Left lung (tissue), 10 donors: Measurements from ENCODE around the gene SAMM50. TPM values are rescaled to one million over a fixed set of nuclear protein-coding genes. Genes with fewer than 3 reads are reported as not detected.

Experiments used
- ATAC-seq: fragments of 200-7000 bp; cut with Tn5 transposase; one replicate; pipeline ENCODE4 v1.9.1; 2020; ENCODE audit warnings: moderate library complexity
- DNase-seq, 4 donors: peaks; one replicate each; pipeline ENCODE4 v3.0.0-alpha.2; 2013 to 2020
- H3K27ac ChIP-seq, 2 donors: fragments of 200-600 bp; sonication (generic) in 1 of 2; one replicate each; pipeline versions ENCODE4 v1.5.0 to v1.8.0; 2020 to 2021
- H3K27me3 ChIP-seq, 2 donors: fragments of 200-600 bp; sonication (generic) in 1 of 2; one replicate each; pipeline versions ENCODE4 v1.5.0 to v1.8.0; 2020 to 2021
- H3K36me3 ChIP-seq, 2 donors: fragments of 200-600 bp; sonication (generic) in 1 of 2; one replicate each; pipeline versions ENCODE4 v1.5.0 to v1.8.0; 2020 to 2021
- H3K4me1 ChIP-seq, 2 donors: fragments of 200-600 bp; one replicate each; pipeline ENCODE4 v1.8.0; 2021
- H3K4me3 ChIP-seq, 2 donors: fragments of 200-600 bp; sonication (generic) in 1 of 2; one replicate each; pipeline versions ENCODE4 v1.5.0 to v1.8.0; 2020 to 2021; ENCODE audit warnings: mild to moderate bottlenecking in 1 of 2
- H3K9me3 ChIP-seq, 2 donors: fragments of 200-600 bp; sonication (generic) in 1 of 2; one replicate each; pipeline versions ENCODE4 v1.5.0 to v1.8.0; 2020 to 2021
- intact Hi-C, 2 donors: fragments of 100-400 bp; cut with DNase I; formaldehyde crosslinking; loops; one replicate each; pipeline versions ENCODE4 v1.11.2 to v1.14.2; 2022
- polyA plus RNA-seq, 6 donors: library from polyadenylated mRNA; unstranded; fragments of 120-200 nt; gene quantifications; one replicate each; pipeline ENCODE4 v1.2.1, GENCODE V29; 2013; ENCODE audit not compliant: insufficient read length in 6 of 6
- total RNA-seq, 2 donors: library from RNA; stranded (reverse); fragmentation: NEBNext Ultra II Directional; extraction: Animal tissue kit (Norgen Biotek cat#: 25700); gene quantifications; one replicate each; pipeline ENCODE4 v1.2.1, GENCODE V29; 2021
- TF ChIP-seq, protein P1 (sequence below), 2 donors: fragments of 200-600 bp; sonication (generic) in 1 of 2; IDR thresholded peaks; one replicate each; pipeline versions ENCODE4 v1.5.0 to v1.8.0; 2021; ENCODE audit warnings: antibody characterized with exemption in 2 of 2
- donor health status: DM: no; HTN: yes; CAD: no.
- donor health status: DM: no; HTN: no; CAD: no.

SAMM50 gene
- total and polyA plus RNA-seq, 8 donors: 23.3 to 66.6 (median 62.3) TPM

DNA sequence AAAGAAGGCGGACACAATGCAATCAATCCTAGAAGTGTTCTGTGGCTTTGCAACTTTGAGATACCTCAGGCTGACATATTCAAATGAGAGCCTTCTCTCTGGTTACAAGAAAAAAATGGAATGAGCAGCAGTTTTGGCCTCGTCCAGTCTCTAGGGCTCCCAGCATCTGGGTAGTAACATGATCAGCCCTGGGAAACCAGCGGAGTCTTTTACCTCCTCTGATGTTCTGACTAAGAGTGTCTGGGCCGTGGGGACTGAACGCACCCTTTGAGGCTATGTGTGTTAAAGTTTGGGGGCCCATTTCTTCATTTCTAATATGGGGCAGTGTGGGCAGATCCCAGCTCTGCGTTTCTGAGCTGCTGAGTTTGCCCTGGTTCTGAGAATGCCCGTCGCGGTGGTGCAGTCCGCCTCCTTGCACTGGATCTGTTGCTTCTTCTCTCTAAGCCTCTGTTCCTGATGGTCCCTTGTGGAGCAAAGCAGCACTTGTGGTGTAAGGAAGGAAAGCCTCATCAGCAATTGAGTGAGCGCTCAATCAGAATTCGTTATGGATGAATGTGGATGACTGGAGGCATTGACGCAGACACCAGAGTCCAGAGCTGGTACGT, 77.0 kb downstream of the SAMM50 start:
- H3K4me1 ChIP-seq: peaks cover 0 to 42% of the 10 kb centered on the region in 2 donors
- ATAC-seq (no peak), DNase-seq (no peak)
- no peaks in the 10 kb centered on the region for H3K9me3 ChIP-seq
- no peak overlapping the region for H3K4me3 ChIP-seq
- H3K27me3 ChIP-seq: no peaks in the 10 kb centered on the region
- peak overlapping the region in 1 of 2 donors; percentile 97 for H3K27ac ChIP-seq
- H3K36me3 ChIP-seq: no peaks in the 10 kb centered on the region
- TF ChIP-seq, protein P1, sequence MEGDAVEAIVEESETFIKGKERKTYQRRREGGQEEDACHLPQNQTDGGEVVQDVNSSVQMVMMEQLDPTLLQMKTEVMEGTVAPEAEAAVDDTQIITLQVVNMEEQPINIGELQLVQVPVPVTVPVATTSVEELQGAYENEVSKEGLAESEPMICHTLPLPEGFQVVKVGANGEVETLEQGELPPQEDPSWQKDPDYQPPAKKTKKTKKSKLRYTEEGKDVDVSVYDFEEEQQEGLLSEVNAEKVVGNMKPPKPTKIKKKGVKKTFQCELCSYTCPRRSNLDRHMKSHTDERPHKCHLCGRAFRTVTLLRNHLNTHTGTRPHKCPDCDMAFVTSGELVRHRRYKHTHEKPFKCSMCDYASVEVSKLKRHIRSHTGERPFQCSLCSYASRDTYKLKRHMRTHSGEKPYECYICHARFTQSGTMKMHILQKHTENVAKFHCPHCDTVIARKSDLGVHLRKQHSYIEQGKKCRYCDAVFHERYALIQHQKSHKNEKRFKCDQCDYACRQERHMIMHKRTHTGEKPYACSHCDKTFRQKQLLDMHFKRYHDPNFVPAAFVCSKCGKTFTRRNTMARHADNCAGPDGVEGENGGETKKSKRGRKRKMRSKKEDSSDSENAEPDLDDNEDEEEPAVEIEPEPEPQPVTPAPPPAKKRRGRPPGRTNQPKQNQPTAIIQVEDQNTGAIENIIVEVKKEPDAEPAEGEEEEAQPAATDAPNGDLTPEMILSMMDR (IDR thresholded peaks at IDR 0.05): no peak
- intact Hi-C loops: no loop called here

DNA sequence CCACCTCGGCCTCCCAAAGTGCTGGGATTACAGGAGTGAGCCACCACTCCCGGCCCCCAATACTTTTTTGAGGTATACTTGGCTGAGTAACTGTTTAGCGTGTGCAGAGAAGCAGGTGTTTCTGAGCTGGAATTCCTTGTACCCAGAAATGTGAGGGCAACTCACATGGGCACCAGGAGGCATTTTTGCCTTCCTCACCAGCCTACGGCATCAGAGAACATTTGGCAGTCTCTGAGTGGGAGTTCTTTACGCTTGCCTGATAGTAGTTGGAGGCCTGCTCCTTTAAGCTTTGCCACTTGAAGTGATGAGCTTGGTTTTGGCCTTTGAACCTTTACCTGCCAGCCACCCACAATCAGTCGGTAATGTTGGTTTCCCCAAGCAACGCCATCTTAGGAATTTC, 78.0 kb downstream of the SAMM50 start:
- TF ChIP-seq, protein P1 (IDR thresholded peaks at IDR 0.05): no peak
- H3K4me1 ChIP-seq: peaks cover 0 to 43% of the 10 kb centered on the region in 2 donors
- no peak for ATAC-seq

DNA sequence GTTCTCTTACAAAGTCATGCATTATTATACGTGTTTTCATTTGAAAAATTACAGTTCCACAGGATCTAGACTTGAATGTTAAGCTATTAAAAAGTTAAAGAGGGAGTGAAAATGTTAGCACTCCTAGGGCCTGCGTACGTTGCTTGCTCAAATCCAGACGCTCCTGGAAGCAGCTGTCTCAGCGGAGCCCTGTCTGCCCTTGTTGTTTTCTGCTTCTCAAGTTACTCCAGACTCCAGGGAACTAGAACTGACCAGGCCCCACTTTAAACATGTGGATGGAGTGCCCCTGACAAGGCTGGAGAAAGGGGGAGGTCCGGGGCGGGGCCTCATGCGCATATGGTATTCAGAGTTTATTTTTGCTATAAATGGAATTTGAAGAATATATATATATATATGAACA, 78.5 kb downstream of the SAMM50 start:
- DNase-seq (peak in 1 of 4 donors; percentile 30), ATAC-seq (no peak)
- Histone ChIP-seq H3K4me1 (peaks cover 0 to 42% of the 10 kb centered on the region in 2 donors), H3K4me3 (no peak overlapping the region), H3K27me3 (no peaks in the 10 kb centered on the region), H3K9me3 (no peaks in the 10 kb centered on the region), H3K36me3 (no peaks in the 10 kb centered on the region), H3K27ac (no peak overlapping the region)
- TF ChIP-seq, protein P1 (IDR thresholded peaks at IDR 0.05): no peak
- intact Hi-C loops: no loop called here

More for the DNA sequence above, 78.0 kb downstream of the SAMM50 start:
- Histone ChIP-seq H3K4me3 (no peak overlapping the region), H3K36me3 (no peaks in the 10 kb centered on the region), H3K9me3 (no peaks in the 10 kb centered on the region), H3K27me3 (no peaks in the 10 kb centered on the region), H3K27ac (peak overlapping the region in 1 of 2 donors; percentile 48)
- intact Hi-C loops: no loop called here
- DNase-seq: no peak

DNA sequence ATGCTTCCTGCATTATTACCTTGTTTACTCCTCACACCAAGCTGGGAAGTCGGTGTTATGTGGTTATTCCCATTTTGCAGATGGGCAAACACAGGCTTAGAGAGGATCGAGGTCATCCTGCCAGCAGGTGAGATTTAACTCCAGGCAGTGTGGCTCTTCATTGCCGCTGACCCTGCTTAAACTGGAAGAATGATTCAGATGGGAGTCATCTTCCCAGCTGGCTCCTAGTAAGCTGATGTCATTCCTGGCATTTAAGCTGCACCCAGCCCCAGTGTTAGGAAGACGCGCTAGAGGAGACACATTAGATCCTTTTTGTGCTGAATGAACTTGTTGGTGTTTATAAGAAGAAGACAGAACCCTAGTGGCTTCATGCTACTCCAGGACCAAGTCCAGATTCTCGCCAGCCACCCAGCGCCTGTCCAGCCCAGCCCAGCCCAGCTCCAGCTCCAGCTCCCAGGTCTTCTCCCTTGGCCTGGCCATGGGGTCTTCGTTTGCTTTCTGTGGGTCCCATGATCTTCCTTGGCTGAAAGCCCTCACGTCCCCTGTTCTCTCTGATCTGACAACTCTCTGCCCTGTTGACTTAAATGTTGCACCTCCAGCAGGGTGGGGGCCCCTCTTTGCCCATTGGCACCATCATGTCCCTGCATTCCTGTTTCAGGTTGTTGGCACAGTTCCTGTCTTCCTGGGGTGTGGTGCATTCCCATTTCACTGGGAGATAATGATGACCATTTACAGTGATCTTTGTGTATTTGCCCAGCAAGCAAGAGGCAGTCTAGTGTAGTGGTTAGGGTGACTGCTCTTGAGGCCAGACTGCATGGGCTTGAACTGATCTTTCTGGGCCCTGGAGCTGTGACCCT, 82.5 kb downstream of the SAMM50 start:
- peak in 1 of 4 donors; percentile 51 for DNase-seq
- intact Hi-C loops: no loop called here
- TF ChIP-seq, protein P1 (IDR thresholded peaks at IDR 0.05): no peak
- H3K9me3 ChIP-seq: no peaks in the 10 kb centered on the region
- peak; percentile 83 for ATAC-seq
- H3K27ac ChIP-seq: peak overlapping the region; percentile 5 to 48
- H3K4me3 ChIP-seq: no peak overlapping the region
- H3K27me3 ChIP-seq: no peaks in the 10 kb centered on the region
- no peaks in the 10 kb centered on the region for H3K36me3 ChIP-seq
- peaks cover 0 to 17% of the 10 kb centered on the region in 2 donors for H3K4me1 ChIP-seq

DNA sequence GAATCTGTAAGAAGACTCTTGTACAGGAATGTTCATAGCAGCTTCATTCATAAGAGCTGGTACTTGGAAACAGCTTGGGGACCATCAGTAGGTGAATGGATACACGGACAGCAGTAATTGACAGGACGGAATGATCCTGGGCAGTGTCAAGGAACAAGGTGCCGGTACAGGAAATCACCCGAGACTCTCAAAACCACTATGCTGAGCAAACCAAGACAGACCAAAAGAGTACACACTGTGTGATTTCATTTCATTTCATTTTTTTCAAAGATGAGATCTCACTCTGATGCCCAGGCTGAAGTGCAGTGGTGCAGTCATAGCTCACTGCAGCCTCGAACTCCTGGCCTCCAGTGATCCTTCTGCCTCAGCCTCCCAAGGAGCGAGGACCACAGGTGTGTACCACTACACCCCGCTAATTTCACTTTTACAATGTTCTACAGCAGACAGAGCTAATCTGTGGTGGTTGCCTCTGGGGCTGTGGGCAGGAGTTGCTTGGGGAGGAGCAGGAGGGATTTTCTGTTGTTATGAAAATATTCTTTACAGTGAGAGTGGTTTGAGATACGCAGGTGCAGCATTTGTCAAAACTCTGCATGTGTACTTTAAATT, 84.4 kb downstream of the SAMM50 start:
- intact Hi-C loops: no loop called here
- Histone ChIP-seq H3K27ac (no peak overlapping the region), H3K4me3 (no peak overlapping the region), H3K27me3 (no peaks in the 10 kb centered on the region), H3K9me3 (no peaks in the 10 kb centered on the region), H3K36me3 (no peaks in the 10 kb centered on the region), H3K4me1 (peaks cover 0 to 17% of the 10 kb centered on the region in 2 donors)
- DNase-seq: no peak
- TF ChIP-seq, protein P1 (IDR thresholded peaks at IDR 0.05): no peak
- no peak for ATAC-seq
